Ishikawa (cell line): ENCODE results near the gene KCNH2.

Source experiments
- CEBPB ChIP-seq: IDR thresholded peaks from 2 replicates; pipeline ENCODE4 v1.6.1; 2012
- CREB1 ChIP-seq: IDR thresholded peaks from 2 replicates; pipeline ENCODE4 v1.6.1; 2012; ENCODE audit warnings: low read depth
- EGR1 ChIP-seq: IDR thresholded peaks from 2 replicates; pipeline ENCODE4 v1.6.1; 2012
- EP300 ChIP-seq: IDR thresholded peaks from 2 replicates; pipeline ENCODE4 v1.6.1; 2012; ENCODE audit warnings: borderline replicate concordance
- FOXM1 ChIP-seq: IDR thresholded peaks from 2 replicates; pipeline ENCODE4 v1.6.1; 2012; ENCODE audit warnings: low read depth, borderline replicate concordance
- NFIC ChIP-seq: IDR thresholded peaks from 2 replicates; pipeline ENCODE4 v1.6.1; 2012
- RAD21 ChIP-seq: IDR thresholded peaks from 2 replicates; pipeline ENCODE4 v1.6.1; 2012; ENCODE audit warnings: low read depth
- TAF1 ChIP-seq: IDR thresholded peaks from 2 replicates; pipeline ENCODE4 v1.6.1; 2012; ENCODE audit warnings: low read depth, mild to moderate bottlenecking
- TCF12 ChIP-seq: IDR thresholded peaks from 2 replicates; pipeline ENCODE4 v1.6.1; 2012; ENCODE audit warnings: low read depth
- TEAD4 ChIP-seq: IDR thresholded peaks from 2 replicates; pipeline ENCODE4 v1.6.1; 2012
- YY1 ChIP-seq: IDR thresholded peaks from 2 replicates; pipeline ENCODE4 v1.6.1; 2012; ENCODE audit warnings: low read depth
- ZBTB7A ChIP-seq: IDR thresholded peaks from 2 replicates; pipeline ENCODE4 v1.6.1; 2012; ENCODE audit warnings: low read depth
- TF ChIP-seq, protein P1 (sequence below): IDR thresholded peaks from 2 replicates; pipeline ENCODE4 v1.6.1; 2012; ENCODE audit warnings: low read depth, mild to moderate bottlenecking
- TF ChIP-seq, protein P2 (sequence below): IDR thresholded peaks from 2 replicates; pipeline ENCODE4 v1.6.1; 2012
- TF ChIP-seq, protein P3 (sequence below): IDR thresholded peaks from 2 replicates; pipeline ENCODE4 v1.6.1; 2012

KCNH2 gene

DNA sequence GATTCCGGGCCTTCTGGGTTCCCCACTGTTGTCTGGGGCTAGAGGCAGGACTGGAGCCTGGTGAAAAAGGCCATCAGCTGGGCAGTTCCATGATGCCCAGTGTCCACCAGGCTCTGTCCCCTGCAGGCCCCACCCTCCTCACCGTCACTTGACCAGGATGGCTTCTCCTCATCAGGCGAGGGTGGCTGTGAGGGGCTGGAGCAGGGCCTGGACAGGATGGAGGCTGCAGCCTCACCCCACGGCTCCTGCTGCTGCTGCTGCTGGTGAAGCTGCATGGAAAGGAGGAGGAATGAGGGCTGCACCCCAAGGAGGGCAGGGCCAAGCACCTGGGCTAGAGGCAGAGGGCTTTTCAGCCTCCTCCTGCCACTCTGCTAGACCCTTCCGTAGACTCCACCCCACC, 37.8 kb upstream of the KCNH2 start:
- TF ChIP-seq CEBPB: no peak

DNA sequence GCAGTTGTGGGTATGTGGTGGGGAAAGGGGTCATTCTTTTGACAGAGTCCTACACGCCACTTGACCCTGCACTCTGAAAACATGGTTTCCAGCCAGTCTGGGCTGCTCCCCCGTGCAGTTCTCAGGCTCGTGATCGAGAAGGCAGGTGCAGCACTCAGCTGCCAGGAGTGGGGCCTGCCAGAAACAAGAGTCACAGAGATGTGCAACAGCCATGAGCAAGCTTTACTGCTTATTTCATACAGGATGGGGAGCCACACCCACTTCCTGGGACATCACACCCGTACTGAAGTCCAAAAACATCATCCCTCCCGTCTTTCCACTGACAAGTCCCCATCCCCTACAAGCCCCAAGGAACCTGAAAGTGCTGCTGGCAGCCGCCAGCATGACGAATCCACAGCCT, 36.8 kb upstream of the KCNH2 start:
- TF ChIP-seq RAD21 (no peak), CREB1 (no peak), NFIC (no peak), TAF1 (no peak), TEAD4 (no peak), EP300 (no peak), CEBPB (no peak), YY1 (no peak), EGR1 (no peak)
- TF ChIP-seq, protein P1, sequence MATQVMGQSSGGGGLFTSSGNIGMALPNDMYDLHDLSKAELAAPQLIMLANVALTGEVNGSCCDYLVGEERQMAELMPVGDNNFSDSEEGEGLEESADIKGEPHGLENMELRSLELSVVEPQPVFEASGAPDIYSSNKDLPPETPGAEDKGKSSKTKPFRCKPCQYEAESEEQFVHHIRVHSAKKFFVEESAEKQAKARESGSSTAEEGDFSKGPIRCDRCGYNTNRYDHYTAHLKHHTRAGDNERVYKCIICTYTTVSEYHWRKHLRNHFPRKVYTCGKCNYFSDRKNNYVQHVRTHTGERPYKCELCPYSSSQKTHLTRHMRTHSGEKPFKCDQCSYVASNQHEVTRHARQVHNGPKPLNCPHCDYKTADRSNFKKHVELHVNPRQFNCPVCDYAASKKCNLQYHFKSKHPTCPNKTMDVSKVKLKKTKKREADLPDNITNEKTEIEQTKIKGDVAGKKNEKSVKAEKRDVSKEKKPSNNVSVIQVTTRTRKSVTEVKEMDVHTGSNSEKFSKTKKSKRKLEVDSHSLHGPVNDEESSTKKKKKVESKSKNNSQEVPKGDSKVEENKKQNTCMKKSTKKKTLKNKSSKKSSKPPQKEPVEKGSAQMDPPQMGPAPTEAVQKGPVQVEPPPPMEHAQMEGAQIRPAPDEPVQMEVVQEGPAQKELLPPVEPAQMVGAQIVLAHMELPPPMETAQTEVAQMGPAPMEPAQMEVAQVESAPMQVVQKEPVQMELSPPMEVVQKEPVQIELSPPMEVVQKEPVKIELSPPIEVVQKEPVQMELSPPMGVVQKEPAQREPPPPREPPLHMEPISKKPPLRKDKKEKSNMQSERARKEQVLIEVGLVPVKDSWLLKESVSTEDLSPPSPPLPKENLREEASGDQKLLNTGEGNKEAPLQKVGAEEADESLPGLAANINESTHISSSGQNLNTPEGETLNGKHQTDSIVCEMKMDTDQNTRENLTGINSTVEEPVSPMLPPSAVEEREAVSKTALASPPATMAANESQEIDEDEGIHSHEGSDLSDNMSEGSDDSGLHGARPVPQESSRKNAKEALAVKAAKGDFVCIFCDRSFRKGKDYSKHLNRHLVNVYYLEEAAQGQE: no peak
- TF ChIP-seq, protein P2, sequence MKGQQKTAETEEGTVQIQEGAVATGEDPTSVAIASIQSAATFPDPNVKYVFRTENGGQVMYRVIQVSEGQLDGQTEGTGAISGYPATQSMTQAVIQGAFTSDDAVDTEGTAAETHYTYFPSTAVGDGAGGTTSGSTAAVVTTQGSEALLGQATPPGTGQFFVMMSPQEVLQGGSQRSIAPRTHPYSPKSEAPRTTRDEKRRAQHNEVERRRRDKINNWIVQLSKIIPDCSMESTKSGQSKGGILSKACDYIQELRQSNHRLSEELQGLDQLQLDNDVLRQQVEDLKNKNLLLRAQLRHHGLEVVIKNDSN: no peak

DNA sequence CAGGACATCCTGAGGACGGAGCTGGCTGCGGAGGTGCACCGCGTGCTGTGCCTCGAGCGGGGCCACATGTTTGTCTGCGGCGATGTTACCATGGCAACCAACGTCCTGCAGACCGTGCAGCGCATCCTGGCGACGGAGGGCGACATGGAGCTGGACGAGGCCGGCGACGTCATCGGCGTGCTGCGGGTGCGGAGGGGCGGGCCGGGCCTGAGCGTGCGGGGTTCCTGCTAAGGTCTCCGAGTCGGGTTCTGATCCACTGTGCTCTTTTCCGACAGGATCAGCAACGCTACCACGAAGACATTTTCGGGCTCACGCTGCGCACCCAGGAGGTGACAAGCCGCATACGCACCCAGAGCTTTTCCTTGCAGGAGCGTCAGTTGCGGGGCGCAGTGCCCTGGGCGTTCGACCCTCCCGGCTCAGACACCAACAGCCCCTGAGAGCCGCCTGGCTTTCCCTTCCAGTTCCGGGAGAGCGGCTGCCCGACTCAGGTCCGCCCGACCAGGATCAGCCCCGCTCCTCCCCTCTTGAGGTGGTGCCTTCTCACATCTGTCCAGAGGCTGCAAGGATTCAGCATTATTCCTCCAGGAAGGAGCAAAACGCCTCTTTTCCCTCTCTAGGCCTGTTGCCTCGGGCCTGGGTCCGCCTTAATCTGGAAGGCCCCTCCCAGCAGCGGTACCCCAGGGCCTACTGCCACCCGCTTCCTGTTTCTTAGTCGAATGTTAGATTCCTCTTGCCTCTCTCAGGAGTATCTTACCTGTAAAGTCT, 35.8 kb upstream of the KCNH2 start:
- TF ChIP-seq TEAD4 (no peak), YY1 (no peak), CREB1 (no peak), FOXM1 (no peak), TCF12 (no peak), TAF1 (no peak), ZBTB7A (no peak), CEBPB (no peak), EP300 (no peak), RAD21 (no peak)
- TF ChIP-seq, protein P1: no peak

DNA sequence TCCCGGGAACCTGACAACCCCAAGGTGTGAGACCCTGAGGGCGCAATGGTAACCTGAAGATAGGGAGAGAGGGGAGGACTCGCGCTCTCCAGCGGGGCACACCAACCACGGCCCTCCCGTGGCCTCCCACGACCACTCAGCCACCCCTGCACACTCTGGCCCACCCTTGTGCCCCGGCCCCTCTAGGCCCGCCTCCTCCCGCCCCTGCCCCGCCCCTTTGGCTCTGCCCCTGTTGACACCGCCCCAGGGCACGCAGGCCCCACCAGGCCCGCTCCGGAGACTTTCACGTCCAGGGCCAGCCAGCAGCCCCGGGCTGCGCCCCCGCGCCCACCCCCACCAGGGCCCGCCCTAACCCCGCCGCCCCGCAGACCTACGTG, 35.2 kb upstream of the KCNH2 start:
- TF ChIP-seq EGR1 (no peak), ZBTB7A (no peak), YY1 (no peak), TCF12 (no peak), NFIC (no peak), CREB1 (no peak), EP300 (no peak), FOXM1 (no peak), TEAD4 (no peak), TAF1 (no peak), RAD21 (no peak), CEBPB (no peak)
- TF ChIP-seq, protein P3, sequence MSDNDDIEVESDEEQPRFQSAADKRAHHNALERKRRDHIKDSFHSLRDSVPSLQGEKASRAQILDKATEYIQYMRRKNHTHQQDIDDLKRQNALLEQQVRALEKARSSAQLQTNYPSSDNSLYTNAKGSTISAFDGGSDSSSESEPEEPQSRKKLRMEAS: no peak
- TF ChIP-seq, protein P1: no peak
- TF ChIP-seq, protein P2: no peak

DNA sequence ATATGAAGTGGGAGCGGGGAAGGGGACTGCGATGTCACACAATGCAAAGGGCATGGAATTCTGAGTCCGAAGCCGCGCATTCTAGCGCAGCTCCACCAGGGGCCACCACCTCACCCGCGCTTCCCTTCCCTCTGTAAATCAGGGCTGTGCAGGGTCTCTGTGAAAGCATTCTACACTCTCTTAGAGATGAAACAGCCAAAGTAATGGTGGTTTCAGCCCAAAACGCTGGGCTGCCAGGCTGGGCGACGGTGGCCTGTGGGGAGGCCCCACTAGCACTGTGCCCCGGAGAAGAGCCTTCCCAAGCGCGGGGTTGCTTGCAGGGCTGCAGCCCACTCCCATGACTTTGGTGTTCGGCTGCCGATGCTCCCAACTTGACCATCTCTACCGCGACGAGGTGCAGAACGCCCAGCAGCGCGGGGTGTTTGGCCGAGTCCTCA, 34.8 kb upstream of the KCNH2 start:
- TF ChIP-seq RAD21: peak; percentile 33; the same call in 1 of the 2 replicates
- TF ChIP-seq ZBTB7A: no peak
